Osteoblast (primary cell): ENCODE data around the gene OVCA2. TPM values are rescaled to one million over a fixed set of nuclear protein-coding genes. Genes with fewer than 3 reads are reported as not detected.

ENCODE experiments used
- DNase-seq: peaks from one replicate; pipeline ENCODE4 v3.0.0; 2011; ENCODE audit warnings: low spot score, mixed read lengths; ENCODE audit not compliant: insufficient read length; ENCODE audit errors: missing footprints
- H2AFZ ChIP-seq: 2 replicates; pipeline ENCODE4 v1.6.0; 2011; ENCODE audit warnings: mild to moderate bottlenecking, low read length
- H3K27ac ChIP-seq: 2 replicates; pipeline ENCODE4 v1.5.1; 2011; ENCODE audit warnings: mild to moderate bottlenecking, low read depth, low read length, moderate library complexity
- H3K27me3 ChIP-seq: 2 replicates; pipeline ENCODE4 v1.6.0; 2012; ENCODE audit warnings: mild to moderate bottlenecking, control low read depth, inconsistent platforms, low read length, moderate library complexity; ENCODE audit not compliant: insufficient read depth
- H3K36me3 ChIP-seq: 2 replicates; pipeline ENCODE4 v1.5.1; 2011; ENCODE audit warnings: mild to moderate bottlenecking, low read length, control low read depth, moderate library complexity; ENCODE audit not compliant: insufficient read depth
- H3K4me1 ChIP-seq: 2 replicates; pipeline ENCODE4 v1.5.1; 2011; ENCODE audit warnings: mild to moderate bottlenecking, low read length, control low read depth, moderate library complexity; ENCODE audit not compliant: insufficient read depth
- H3K4me2 ChIP-seq: 2 replicates; pipeline ENCODE4 v1.6.0; 2011; ENCODE audit warnings: mild to moderate bottlenecking, low read length; ENCODE audit not compliant: insufficient read depth
- H3K4me3 ChIP-seq: fragments of 200-600 bp; sonication (generic); 3 replicates; pipeline ENCODE4 v1.5.1; 2012; ENCODE audit warnings: mild to moderate bottlenecking, low read length, inconsistent platforms; ENCODE audit not compliant: insufficient read depth
- H3K79me2 ChIP-seq: 2 replicates; pipeline ENCODE4 v1.6.0; 2012; ENCODE audit warnings: mild to moderate bottlenecking, low read length, control low read depth, inconsistent platforms; ENCODE audit not compliant: insufficient read depth
- H3K9me3 ChIP-seq: 2 replicates; pipeline ENCODE4 v1.5.1; 2011; ENCODE audit warnings: low read depth, low read length, control low read depth
- H4K20me1 ChIP-seq: 2 replicates; pipeline ENCODE4 v1.6.0; 2012; ENCODE audit warnings: mild to moderate bottlenecking, low read length, control low read depth; ENCODE audit not compliant: insufficient read depth
- total RNA-seq: library from RNA; depleted of rRNA; stranded (reverse); fragments of >200 nt; gene quantifications from 2 replicates; pipeline ENCODE4 v1.2.3, GENCODE V29; 2012
- TF ChIP-seq, protein P1 (sequence below): IDR thresholded peaks from 2 replicates; pipeline ENCODE4 v1.5.1; 2011; ENCODE audit warnings: mild to moderate bottlenecking, low read depth, low read length, moderate library complexity; ENCODE audit errors: extremely low read depth

OVCA2 gene
- total RNA-seq, 1 donor, result 59.0 TPM

DNA sequence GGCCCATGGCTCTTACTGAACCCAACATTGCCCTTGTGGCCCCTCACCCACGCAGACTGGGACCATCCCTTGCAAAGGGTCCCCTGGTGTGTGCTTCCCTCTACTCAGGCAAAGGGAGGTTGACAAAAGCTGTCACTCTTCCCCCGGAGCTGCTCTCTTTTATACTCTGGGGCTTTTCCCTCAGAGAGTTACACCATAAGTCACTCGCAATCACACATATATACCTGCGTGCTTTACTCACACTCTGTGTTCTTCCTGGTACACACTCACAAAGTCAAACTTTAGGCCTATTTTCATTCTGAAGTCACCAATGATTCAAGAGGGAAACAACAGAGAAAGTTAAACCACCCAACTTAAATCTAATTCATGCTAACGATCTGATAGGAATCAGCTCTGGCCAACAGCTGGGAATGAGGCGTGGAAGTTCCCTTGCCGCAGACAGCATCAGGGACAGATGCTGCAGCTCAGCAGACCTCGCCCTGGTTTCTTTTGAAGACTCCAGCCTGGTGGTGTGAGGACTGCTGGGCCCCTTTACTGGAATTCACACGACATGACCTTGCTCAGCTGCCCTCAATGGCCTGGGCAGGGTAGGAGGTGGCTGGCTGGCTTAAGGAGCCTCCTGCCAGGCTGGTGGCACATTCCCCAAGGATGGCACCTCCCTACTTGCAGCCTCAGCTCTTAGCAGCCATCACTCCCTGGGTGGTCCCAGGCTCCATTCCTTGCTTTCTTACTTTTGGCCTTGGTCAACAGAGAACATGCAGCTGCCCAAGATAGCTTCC lies 40.4 kb downstream of the OVCA2 start:
- TF ChIP-seq, protein P1, sequence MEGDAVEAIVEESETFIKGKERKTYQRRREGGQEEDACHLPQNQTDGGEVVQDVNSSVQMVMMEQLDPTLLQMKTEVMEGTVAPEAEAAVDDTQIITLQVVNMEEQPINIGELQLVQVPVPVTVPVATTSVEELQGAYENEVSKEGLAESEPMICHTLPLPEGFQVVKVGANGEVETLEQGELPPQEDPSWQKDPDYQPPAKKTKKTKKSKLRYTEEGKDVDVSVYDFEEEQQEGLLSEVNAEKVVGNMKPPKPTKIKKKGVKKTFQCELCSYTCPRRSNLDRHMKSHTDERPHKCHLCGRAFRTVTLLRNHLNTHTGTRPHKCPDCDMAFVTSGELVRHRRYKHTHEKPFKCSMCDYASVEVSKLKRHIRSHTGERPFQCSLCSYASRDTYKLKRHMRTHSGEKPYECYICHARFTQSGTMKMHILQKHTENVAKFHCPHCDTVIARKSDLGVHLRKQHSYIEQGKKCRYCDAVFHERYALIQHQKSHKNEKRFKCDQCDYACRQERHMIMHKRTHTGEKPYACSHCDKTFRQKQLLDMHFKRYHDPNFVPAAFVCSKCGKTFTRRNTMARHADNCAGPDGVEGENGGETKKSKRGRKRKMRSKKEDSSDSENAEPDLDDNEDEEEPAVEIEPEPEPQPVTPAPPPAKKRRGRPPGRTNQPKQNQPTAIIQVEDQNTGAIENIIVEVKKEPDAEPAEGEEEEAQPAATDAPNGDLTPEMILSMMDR, result no peak
- Histone ChIP-seq H3K36me3 (peaks cover 44% of the 10 kb centered on the region), H3K27ac (peak overlapping the region; percentile 84), H3K4me3 (no peak overlapping the region), H3K27me3 (no peaks in the 10 kb centered on the region), H4K20me1 (no peaks in the 10 kb centered on the region), H3K4me1 (peaks cover 34% of the 10 kb centered on the region), H3K79me2 (no peaks in the 10 kb centered on the region), H3K9me3 (no peaks in the 10 kb centered on the region), H3K4me2 (peak overlapping the region; percentile 38), H2AFZ (no peak overlapping the region)
- DNase-seq, result peak; percentile 83

DNA sequence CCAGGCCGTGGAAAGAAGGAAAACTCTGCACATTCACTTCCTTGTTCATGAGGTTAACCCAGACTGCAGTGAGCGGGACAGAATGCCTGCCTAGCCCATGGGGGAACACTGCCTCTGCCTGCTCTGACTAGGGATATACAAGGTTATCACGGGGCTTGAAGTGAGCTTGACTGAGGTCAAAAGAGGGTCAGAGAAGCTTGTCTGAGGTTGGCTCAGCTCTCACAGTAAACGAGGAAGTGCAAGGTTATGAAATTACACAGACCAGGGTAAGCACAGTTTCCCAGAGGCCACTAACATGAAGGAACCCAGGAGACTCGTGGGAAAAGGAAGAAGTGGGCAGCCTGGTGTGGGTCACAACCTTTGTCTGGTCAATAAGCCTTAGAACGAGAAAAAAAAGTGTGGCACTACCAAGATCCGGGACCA lies 41.8 kb downstream of the OVCA2 start:
- Histone ChIP-seq H2AFZ (no peak overlapping the region), H3K4me1 (peaks cover 36% of the 10 kb centered on the region), H3K36me3 (peaks cover 31% of the 10 kb centered on the region), H3K4me3 (no peak overlapping the region), H3K9me3 (no peaks in the 10 kb centered on the region), H3K4me2 (no peak overlapping the region), H3K27ac (peak overlapping the region; percentile 56), H3K79me2 (no peaks in the 10 kb centered on the region), H3K27me3 (no peaks in the 10 kb centered on the region), H4K20me1 (no peaks in the 10 kb centered on the region)
- TF ChIP-seq, protein P1, result no peak
- no peak for DNase-seq

DNA sequence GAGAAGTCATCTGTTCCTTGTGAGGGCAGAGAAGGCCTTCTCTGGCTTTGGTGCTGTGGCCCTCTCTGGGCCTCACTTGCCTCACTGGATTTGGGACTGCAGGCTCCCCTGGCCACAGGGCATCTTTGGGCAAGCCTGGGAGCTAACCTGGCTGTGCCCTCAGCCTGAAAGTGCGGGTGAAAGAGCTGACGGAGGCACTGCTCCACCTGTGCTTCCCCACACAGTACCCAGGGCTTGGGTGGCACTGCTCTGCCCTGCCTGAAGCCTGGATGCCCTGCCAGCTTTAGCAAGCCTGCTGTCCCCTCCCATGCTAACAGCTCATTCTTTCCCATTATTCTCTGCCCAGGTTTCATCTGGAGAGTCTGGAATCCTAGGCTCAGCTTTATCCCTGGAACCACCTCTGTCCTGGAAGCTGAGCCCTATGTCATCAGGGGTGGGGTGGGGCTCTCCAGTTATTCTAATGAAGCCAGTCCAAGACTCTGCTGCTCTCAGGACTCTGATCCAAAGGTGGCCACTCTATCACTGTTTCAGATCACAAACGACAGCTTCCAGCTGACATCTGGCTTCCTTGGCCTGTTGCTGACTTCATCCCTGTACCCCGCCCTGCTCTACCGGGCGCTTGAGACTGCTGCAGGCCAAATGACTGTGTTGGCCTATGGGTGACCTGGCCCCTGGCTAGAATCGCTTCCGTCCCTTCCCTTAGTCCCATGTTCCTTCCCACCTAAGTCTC lies 42.4 kb downstream of the OVCA2 start:
- no peak overlapping the region for H3K4me3 ChIP-seq
- no peak overlapping the region for H3K4me2 ChIP-seq
- H4K20me1 ChIP-seq, result no peaks in the 10 kb centered on the region
- TF ChIP-seq, protein P1, result no peak
- H3K9me3 ChIP-seq, result no peaks in the 10 kb centered on the region
- no peak overlapping the region for H2AFZ ChIP-seq
- H3K4me1 ChIP-seq, result peaks cover 42% of the 10 kb centered on the region
- H3K27me3 ChIP-seq, result no peaks in the 10 kb centered on the region
- peak; percentile 81 for DNase-seq
- H3K36me3 ChIP-seq, result peaks cover 28% of the 10 kb centered on the region
- H3K79me2 ChIP-seq, result no peaks in the 10 kb centered on the region
- peak overlapping the region; percentile 56 for H3K27ac ChIP-seq
